Amniotic stem cell (primary cell): ENCODE results near the gene CBFA2T2.
"Not testable (repeated sequence)": the region's sequence is repeated elsewhere in the genome, so short reads cannot be mapped to it uniquely, and the experiment has no call there.

ENCODE experiments used
- DNase-seq: peaks from one replicate; lab custom pipeline; 2025; lab: John Stamatoyannopoulos, UW

Gene CBFA2T2

GRCh38 chr20:33624399-33624798 is 134.5 kb downstream of the CBFA2T2 start:
- DNase-seq = no peak

- no peak for DNase-seq
Observed at GRCh38 chr20:33626190-33626589, 136.3 kb downstream of the CBFA2T2 start.

GRCh38 chr20:33627577-33628216 is 137.8 kb downstream of the CBFA2T2 start:
- no peak for DNase-seq

- DNase-seq = no peak
Observed at GRCh38 chr20:33629533-33629932, 139.6 kb downstream of the CBFA2T2 start.

- no peak for DNase-seq
Observed at GRCh38 chr20:33629979-33630378, 140.1 kb downstream of the CBFA2T2 start.

- no peak for DNase-seq
Observed at GRCh38 chr20:33630507-33630906, 140.6 kb downstream of the CBFA2T2 start.

- DNase-seq = not testable (repeated sequence)
Observed at GRCh38 chr20:33631910-33632309, 142.0 kb downstream of the CBFA2T2 start.

- DNase-seq = no peak
Observed at GRCh38 chr20:33635341-33635740, 145.4 kb downstream of the CBFA2T2 start.

GRCh38 chr20:33636776-33637175 is 146.9 kb downstream of the CBFA2T2 start:
- no peak for DNase-seq

GRCh38 chr20:33640287-33640686 is 150.4 kb downstream of the CBFA2T2 start:
- DNase-seq = no peak

GRCh38 chr20:33644313-33645071 is 154.6 kb downstream of the CBFA2T2 start:
- DNase-seq = no peak

GRCh38 chr20:33645072-33645358 is 155.1 kb downstream of the CBFA2T2 start:
- DNase-seq = no peak

- no peak for DNase-seq
Observed at GRCh38 chr20:33645396-33645795, 155.5 kb downstream of the CBFA2T2 start.

- DNase-seq = no peak
Observed at GRCh38 chr20:33646191-33646590, 156.3 kb downstream of the CBFA2T2 start.

- not testable (repeated sequence) for DNase-seq
Observed at GRCh38 chr20:33646959-33647602, 157.2 kb downstream of the CBFA2T2 start.

- no peak for DNase-seq
Observed at GRCh38 chr20:33647603-33648395, 157.9 kb downstream of the CBFA2T2 start.

GRCh38 chr20:33648396-33649004 is 158.6 kb downstream of the CBFA2T2 start:
- DNase-seq = no peak

GRCh38 chr20:33649201-33649681 is 159.3 kb downstream of the CBFA2T2 start:
- no peak for DNase-seq

- no peak for DNase-seq
Observed at GRCh38 chr20:33650111-33650752, 160.3 kb downstream of the CBFA2T2 start.

GRCh38 chr20:33650753-33651561 is 161.1 kb downstream of the CBFA2T2 start:
- DNase-seq = no peak
